ENCODE data around the gene CCND1.

- TF ChIP-seq CTCF (conservative IDR thresholded peaks at IDR 0.05; ENCODE audit: low read depth, low read length) = no peak
- TF ChIP-seq EZH2phosphoT487 (IDR thresholded peaks at IDR 0.05; ENCODE audit: borderline replicate concordance, low read length) = no peak
These were observed 14.8 kb downstream of the CCND1 start for GRCh38 chr11:69655479-69656428.

Data from PC-3 (cell line).